Activated gamma-delta T cell treated with Interleukin-2 at 50 U/mL for 16 hours (primary cell): Measurements from ENCODE around the gene SMTN.
"Not testable (repeated sequence)": the region's sequence is repeated elsewhere in the genome, so short reads cannot be mapped to it uniquely, and the experiment has no call there.

ENCODE experiments used
- DNase-seq: peaks from one replicate; pipeline ENCODE4 v3.0.0-alpha.2; 2020

Gene SMTN

DNA sequence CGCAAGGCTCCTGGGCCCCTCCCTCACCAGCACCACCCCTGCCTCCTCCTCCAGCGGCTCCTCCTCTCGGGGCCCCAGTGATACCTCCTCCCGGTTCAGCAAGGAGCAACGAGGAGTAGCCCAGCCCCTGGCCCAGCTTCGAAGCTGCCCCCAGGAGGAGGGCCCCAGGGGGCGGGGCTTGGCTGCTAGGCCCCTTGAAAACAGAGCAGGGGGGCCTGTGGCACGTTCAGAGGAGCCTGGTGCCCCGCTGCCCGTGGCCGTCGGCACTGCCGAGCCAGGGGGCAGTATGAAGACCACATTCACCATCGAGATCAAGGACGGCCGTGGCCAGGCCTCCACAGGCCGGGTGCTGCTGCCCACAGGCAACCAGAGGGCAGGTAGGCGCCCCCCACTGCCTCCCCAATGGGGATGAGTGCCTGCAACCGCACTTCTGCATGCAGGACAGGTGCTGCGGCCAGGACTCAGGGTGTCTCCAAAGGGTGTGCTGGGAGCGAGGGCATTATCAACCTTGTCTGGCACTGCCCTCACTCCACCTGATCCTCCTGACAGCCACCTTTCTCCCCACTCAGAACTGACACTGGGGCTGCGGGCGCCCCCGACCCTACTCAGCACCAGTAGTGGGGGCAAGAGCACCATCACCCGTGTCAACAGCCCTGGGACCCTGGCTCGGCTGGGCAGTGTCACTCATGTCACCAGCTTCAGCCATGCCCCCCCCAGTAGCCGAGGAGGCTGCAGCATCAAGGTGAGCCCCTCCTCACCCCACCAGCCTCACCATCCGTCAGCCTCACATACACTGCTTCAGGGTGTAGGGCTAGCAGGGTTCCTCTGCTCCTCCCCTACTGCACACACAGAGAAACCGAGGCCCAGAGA lies 10.2 kb downstream of the SMTN start:
- no peak for DNase-seq

- no peak for DNase-seq
These were observed 11.0 kb downstream of the SMTN start for GRCh38 chr22:31092161-31092560.

GRCh38 chr22:31093086-31093850 lies 12.2 kb downstream of the SMTN start:
- no peak for DNase-seq

GRCh38 chr22:31094021-31094551 lies 13.0 kb downstream of the SMTN start:
- DNase-seq: no peak

GRCh38 chr22:31094741-31095140 lies 13.6 kb downstream of the SMTN start:
- DNase-seq: no peak

- no peak for DNase-seq
These were observed 14.6 kb downstream of the SMTN start for GRCh38 chr22:31095637-31096249.

DNA sequence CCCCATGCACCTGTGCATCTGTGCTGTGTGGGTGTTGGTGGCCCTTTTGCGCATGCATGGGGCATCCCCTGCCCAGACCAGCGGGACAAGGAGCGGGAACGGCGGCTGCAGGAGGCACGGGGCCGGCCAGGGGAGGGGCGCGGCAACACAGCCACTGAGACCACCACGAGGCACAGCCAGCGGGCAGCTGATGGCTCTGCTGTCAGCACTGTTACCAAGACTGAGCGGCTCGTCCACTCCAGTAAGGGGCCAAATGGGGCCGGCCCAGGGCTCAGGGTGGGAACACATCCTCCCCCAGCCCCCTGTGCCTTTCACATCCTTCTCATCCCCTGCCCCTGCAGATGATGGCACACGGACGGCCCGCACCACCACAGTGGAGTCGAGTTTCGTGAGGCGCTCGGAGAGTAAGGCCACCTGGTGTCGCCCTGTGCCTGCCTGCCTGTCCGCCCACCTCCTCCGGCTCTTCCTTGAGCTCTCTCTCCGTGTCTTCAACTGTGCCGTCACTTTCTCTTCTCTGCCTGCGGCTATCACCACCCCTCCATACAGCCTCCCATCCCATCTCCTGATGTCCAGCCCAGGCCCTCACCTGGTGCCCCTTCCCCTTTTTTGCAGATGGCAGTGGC lies 15.7 kb downstream of the SMTN start:
- DNase-seq: no peak

DNA sequence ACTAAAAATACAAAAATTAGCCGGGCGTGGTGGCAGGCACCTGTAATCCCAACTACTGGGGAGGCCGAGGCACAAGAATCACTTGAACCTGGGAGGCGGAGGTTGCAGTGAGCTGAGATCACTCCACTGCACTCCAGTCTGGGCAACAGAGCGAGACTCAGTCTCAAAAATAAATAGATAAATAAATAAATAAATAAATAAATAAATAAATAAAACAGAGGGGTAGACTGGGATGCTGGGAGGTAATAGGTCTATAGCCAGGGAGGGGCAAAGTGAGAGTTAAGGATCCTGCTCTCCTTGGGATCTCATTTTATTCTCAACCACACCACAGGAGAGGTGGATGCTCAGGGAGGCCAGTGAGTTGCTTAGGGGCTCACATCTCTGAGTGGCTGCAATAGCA lies 16.4 kb downstream of the SMTN start:
- not testable (repeated sequence) for DNase-seq

- no peak for DNase-seq
These were observed 17.0 kb downstream of the SMTN start for GRCh38 chr22:31097941-31098631.

- no peak for DNase-seq
These were observed 17.6 kb downstream of the SMTN start for GRCh38 chr22:31098632-31099110.

- DNase-seq: no peak
These were observed 18.3 kb downstream of the SMTN start for GRCh38 chr22:31099386-31099785.

GRCh38 chr22:31099841-31100761 lies 19.0 kb downstream of the SMTN start:
- DNase-seq: no peak

- DNase-seq: no peak
These were observed 19.8 kb downstream of the SMTN start for GRCh38 chr22:31100762-31101525.

DNA sequence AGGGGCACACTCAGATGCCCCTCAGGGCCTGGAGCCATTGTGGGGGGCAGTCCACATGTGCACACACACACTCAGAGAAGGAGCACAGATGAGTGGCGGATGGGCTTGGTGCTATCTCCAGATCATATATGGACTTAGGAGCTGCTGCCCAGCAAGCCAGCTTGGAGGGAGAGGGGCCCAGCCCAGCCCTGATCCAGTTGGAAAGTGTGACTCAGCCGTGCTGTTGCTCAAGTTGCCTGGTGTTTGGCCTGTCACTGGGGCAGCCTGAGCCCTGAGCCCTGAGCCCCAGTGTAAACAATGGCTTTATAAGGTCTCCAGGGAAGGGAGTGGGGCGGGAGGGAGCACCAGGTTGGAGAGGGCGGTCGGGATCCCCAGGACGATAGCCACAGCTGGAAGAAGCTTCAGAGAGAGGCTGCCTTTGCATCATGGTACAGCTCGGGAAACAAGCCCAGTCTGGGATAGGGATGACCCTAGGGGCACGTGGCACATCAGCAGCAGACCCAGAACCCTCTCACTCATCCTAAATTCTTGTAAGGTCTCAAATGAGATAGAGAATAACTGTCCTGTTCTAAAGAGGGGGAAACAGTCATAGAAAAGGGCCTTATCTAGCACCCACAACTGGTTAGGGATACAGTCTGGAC lies 21.4 kb downstream of the SMTN start:
- DNase-seq: no peak

GRCh38 chr22:31103111-31103510 lies 22.0 kb downstream of the SMTN start:
- no peak for DNase-seq

- no peak for DNase-seq
These were observed 23.0 kb downstream of the SMTN start for GRCh38 chr22:31103899-31104694.

GRCh38 chr22:31104869-31105268 lies 23.8 kb downstream of the SMTN start:
- DNase-seq: no peak

DNA sequence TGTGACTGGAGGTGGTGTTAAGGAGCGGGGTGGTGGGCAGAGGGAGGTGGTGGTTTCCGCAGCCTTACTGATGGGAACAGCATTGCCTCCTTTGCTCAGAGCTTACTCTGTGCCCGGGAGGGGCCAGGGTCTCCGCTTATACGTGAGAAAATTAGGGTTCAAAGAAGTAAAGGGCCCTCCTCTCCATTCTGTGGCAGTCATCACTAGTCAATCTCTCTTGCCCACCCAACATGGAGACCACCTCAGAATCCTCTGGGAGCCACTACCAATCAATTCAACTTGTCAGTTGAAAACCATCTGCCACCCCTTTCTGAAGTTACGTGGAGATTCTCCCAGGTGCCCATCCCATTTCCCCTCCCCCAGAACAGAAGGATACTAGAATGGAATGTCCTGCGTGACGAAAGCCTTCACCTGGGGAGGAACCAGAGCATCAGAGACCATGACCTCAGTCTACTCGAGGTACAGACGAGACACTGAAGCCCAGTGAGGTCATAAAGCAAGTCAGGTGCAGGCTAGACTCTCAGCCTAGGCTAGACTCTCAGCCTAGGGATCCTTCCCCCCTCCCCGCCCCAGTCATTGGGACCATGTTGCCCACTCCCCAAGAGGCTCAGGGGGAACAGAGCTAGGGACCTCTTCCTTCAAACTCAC lies 24.3 kb downstream of the SMTN start:
- no peak for DNase-seq
